Spleen (tissue), 11 donors: Measurements from ENCODE around the gene ATP9A. TPM values are rescaled to one million over a fixed set of nuclear protein-coding genes. Genes with fewer than 3 reads are reported as not detected.

ENCODE experiments used
- DNase-seq: peaks from one replicate; pipeline ENCODE4 v3.0.0-alpha.2; 2020
- H3K27ac ChIP-seq, 8 donors: fragments of 200-600 bp; sonication (generic) in 7 of 8; 1 replicate in 4 of 8; 2 replicates in 4 of 8; pipeline versions ENCODE4 v1.5.0 to v1.8.0; 2016 to 2021; ENCODE audit warnings: inconsistent platforms in 4 of 8, mild to moderate bottlenecking in 4 of 8, moderate library complexity in 1 of 8
- H3K27me3 ChIP-seq, 7 donors: fragments of 200-600 bp; sonication (generic) in 6 of 7; replicated peaks in 1 of 7; 1 replicate in 4 of 7; 2 replicates in 3 of 7; pipeline versions ENCODE4 v1.5.0 to v1.8.0; 2016 to 2021; ENCODE audit warnings: inconsistent platforms in 3 of 7, mild to moderate bottlenecking in 1 of 7
- H3K36me3 ChIP-seq, 6 donors: fragments of 200-600 bp; sonication (generic) in 5 of 6; 1 replicate in 4 of 6; 2 replicates in 2 of 6; pipeline versions ENCODE4 v1.5.0 to v1.8.0; 2016 to 2021; ENCODE audit warnings: inconsistent platforms in 2 of 6
- H3K4me1 ChIP-seq, 6 donors: fragments of 200-600 bp; sonication (generic) in 5 of 6; 1 replicate in 3 of 6; 2 replicates in 3 of 6; pipeline versions ENCODE4 v1.5.0 to v1.8.0; 2016 to 2021; ENCODE audit warnings: inconsistent platforms in 3 of 6
- H3K4me3 ChIP-seq, 8 donors: fragments of 200-600 bp; sonication (generic) in 7 of 8; 1 replicate in 4 of 8; 2 replicates in 4 of 8; pipeline versions ENCODE4 v1.5.0 to v1.8.0; 2016 to 2021; ENCODE audit warnings: inconsistent platforms in 4 of 8, mild to moderate bottlenecking in 4 of 8, moderate library complexity in 2 of 8
- H3K9me3 ChIP-seq, 8 donors: fragments of 200-600 bp; sonication (generic) in 7 of 8; 1 replicate in 4 of 8; 2 replicates in 4 of 8; pipeline versions ENCODE4 v1.5.0 to v1.8.0; 2016 to 2021; ENCODE audit warnings: inconsistent platforms in 4 of 8
- CTCF ChIP-seq, 11 experiments: fragments of 200-600 bp in 7 of 11; fragments of 450-650 bp in 4 of 11; sonication (generic) in 4 of 11; IDR thresholded peaks in 8 of 11; conservative IDR thresholded peaks in 3 of 11; 1 replicate in 7 of 11; 2 replicates in 4 of 11; pipeline versions ENCODE4 v1.4.0 to v1.8.0; 2016 to 2021; ENCODE audit warnings: antibody characterized with exemption in 11 of 11, inconsistent platforms in 4 of 11, mild to moderate bottlenecking in 1 of 11
- POLR2A ChIP-seq, 3 donors: fragments of 450-650 bp; IDR thresholded peaks; one replicate each; pipeline ENCODE4 v1.5.1; 2017; ENCODE audit warnings: antibody characterized with exemption in 3 of 3, mild to moderate bottlenecking in 1 of 3
- POLR2AphosphoS5 ChIP-seq, 3 donors: sonication (generic); formaldehyde crosslinking; IDR thresholded peaks; one replicate each; pipeline ENCODE4 v1.5.1; 2017; ENCODE audit warnings: antibody characterized with exemption in 3 of 3
- WGBS, 5 donors: extraction: QIAGEN DNeasy Blood & Tissue Kit in 3 of 5; methylation state at CpG; one replicate each; pipeline versions ENCODE4 v1.1.5 to v1.1.7; 2013 to 2018; 5-methylcytosine and 5-hydroxymethylcytosine counted together
- intact Hi-C: fragments of 100-400 bp; cut with DNase I; formaldehyde crosslinking; loops from one replicate; pipeline ENCODE4 v1.15.0; 2023; ENCODE audit warnings: low total_unique reads
- polyA plus RNA-seq, 3 donors: library from polyadenylated mRNA; stranded (reverse); fragments of 200-250 nt; gene quantifications; one replicate each; pipeline ENCODE4 v1.2.1, GENCODE V29; 2013
- total RNA-seq, 7 donors: library from RNA; depleted of rRNA in 3 of 7; stranded (reverse); fragments of >200 nt in 3 of 7; fragmentation: NEBNext Ultra II Directional in 4 of 7; extraction: Animal tissue kit (Norgen Biotek cat#: 25700) in 4 of 7; gene quantifications; one replicate each; pipeline versions ENCODE4 v1.1.0 to v1.2.1, GENCODE V29; 2016 to 2021
- donor health status: healthy with polysubstance abuse.
- donor health status: DM: no; HTN: no; CAD: no; lungs with moderate emphysema.
- donor health status: DM: no; HTN: no; CAD: no.
- donor health status: Bipolar disorder and iron deficiency.
- donor health status: healthy.
- donor health status: DM: no; HTN: no; CAD: no.
- donor health status: DM: yes; HTN: yes; CAD: no.

ATP9A gene
- total and polyA plus RNA-seq, 10 donors = 0.37 to 11.5 (median 7.6) TPM

- WGBS, 5 donors = 81 to 94% (median 88%) methylated on average over 11 of the region's 11 CpGs
- intact Hi-C loops = no loop called here
- TF ChIP-seq CTCF (IDR thresholded peaks at IDR 0.05 in 8 of 11, conservative IDR thresholded peaks at IDR 0.05 in 3 of 11) (no peak), POLR2A (IDR thresholded peaks at IDR 0.05) (no peak), POLR2AphosphoS5 (IDR thresholded peaks at IDR 0.05) (no peak)
- H3K9me3 ChIP-seq = no peaks in the 10 kb centered on the region
- no peaks in the 10 kb centered on the region for H3K36me3 ChIP-seq
- H3K4me3 ChIP-seq = no peak overlapping the region
- H3K4me1 ChIP-seq = peaks cover 0 to 5% (median 0%) of the 10 kb centered on the region in 6 donors
- H3K27ac ChIP-seq = no peak overlapping the region
- no peak for DNase-seq
- no peaks in the 10 kb centered on the region for H3K27me3 ChIP-seq
Measured at GRCh38 chr20:51735728-51736600, 32.2 kb downstream of the ATP9A start.

- H3K27ac ChIP-seq = no peak overlapping the region
- intact Hi-C loops = no loop called here
- H3K36me3 ChIP-seq = no peaks in the 10 kb centered on the region
- peaks cover 0 to 5% (median 0%) of the 10 kb centered on the region in 6 donors for H3K4me1 ChIP-seq
- TF ChIP-seq POLR2A (IDR thresholded peaks at IDR 0.05) (no peak), CTCF (IDR thresholded peaks at IDR 0.05 in 8 of 11, conservative IDR thresholded peaks at IDR 0.05 in 3 of 11) (no peak), POLR2AphosphoS5 (IDR thresholded peaks at IDR 0.05) (no peak)
- H3K4me3 ChIP-seq = no peak overlapping the region
- no peaks in the 10 kb centered on the region for H3K9me3 ChIP-seq
- DNase-seq = no peak
- no peaks in the 10 kb centered on the region for H3K27me3 ChIP-seq
- 66 to 76% (median 68%) methylated on average over 13 of the region's 13 CpGs for WGBS, 5 donors
Measured at GRCh38 chr20:51734876-51735720, 33.1 kb downstream of the ATP9A start.

- no peaks in the 10 kb centered on the region for H3K36me3 ChIP-seq
- H3K27me3 ChIP-seq = no peaks in the 10 kb centered on the region
- WGBS, 5 donors = 89 to 93% (median 90%) methylated on average over 3 of the region's 3 CpGs
- no peaks in the 10 kb centered on the region for H3K9me3 ChIP-seq
- intact Hi-C loops = no loop called here
- H3K4me1 ChIP-seq = peaks cover 0 to 5% (median 0%) of the 10 kb centered on the region in 6 donors
- no peak for TF ChIP-seq POLR2A (IDR thresholded peaks at IDR 0.05)
- no peak for TF ChIP-seq CTCF (IDR thresholded peaks at IDR 0.05 in 8 of 11, conservative IDR thresholded peaks at IDR 0.05 in 3 of 11)
- TF ChIP-seq POLR2AphosphoS5 (IDR thresholded peaks at IDR 0.05) = no peak
- no peak overlapping the region for H3K4me3 ChIP-seq
- no peak for DNase-seq
- no peak overlapping the region for H3K27ac ChIP-seq
Measured at GRCh38 chr20:51733070-51733469, 35.1 kb downstream of the ATP9A start.
